GM23338 (cell line): ENCODE data around the gene NXF1. TPM values are rescaled to one million over a fixed set of nuclear protein-coding genes. Genes with fewer than 3 reads are reported as not detected.
"Not testable (repeated sequence)": the region's sequence is repeated elsewhere in the genome, so short reads cannot be mapped to it uniquely, and the experiment has no call there.

Experiments
- ATAC-seq: fragments of 200-7000 bp; cut with Tn5 transposase; 3 replicates; pipeline ENCODE4 v1.9.1; 2020
- DNase-seq: peaks from one replicate; pipeline ENCODE4 v3.0.0-alpha.2; 2015; ENCODE audit warnings: low spot score
- H2AFZ ChIP-seq: fragments of 200-600 bp; sonication (generic); 2 replicates; pipeline ENCODE4 v1.8.0; 2016; ENCODE audit warnings: antibody characterized with exemption, mild to moderate bottlenecking, moderate library complexity
- H3F3A ChIP-seq: fragments of 200-600 bp; sonication (generic); replicated peaks from 2 replicates; pipeline ENCODE4 v1.8.0; 2017; ENCODE audit warnings: antibody characterized with exemption, mixed run types, low read depth
- H3K27ac ChIP-seq: fragments of 200-600 bp; sonication (generic); 2 replicates; pipeline ENCODE4 v1.6.1; 2016; ENCODE audit warnings: low read depth
- H3K27me3 ChIP-seq: fragments of 200-600 bp; sonication (generic); 2 replicates; pipeline ENCODE4 v1.8.0; 2016; ENCODE audit warnings: mild to moderate bottlenecking, mixed run types, moderate library complexity; ENCODE audit not compliant: insufficient read depth
- H3K36me3 ChIP-seq: fragments of 200-600 bp; sonication (generic); 2 replicates; pipeline ENCODE4 v1.8.0; 2016; ENCODE audit warnings: mild to moderate bottlenecking; ENCODE audit not compliant: insufficient read depth
- H3K4me1 ChIP-seq: fragments of 200-600 bp; sonication (generic); 2 replicates; pipeline ENCODE4 v1.8.0; 2016; ENCODE audit warnings: mild to moderate bottlenecking, moderate library complexity; ENCODE audit not compliant: insufficient read depth
- H3K4me2 ChIP-seq: fragments of 200-600 bp; sonication (generic); 2 replicates; pipeline ENCODE4 v1.7.1; 2017; ENCODE audit warnings: mixed run types
- H3K4me3 ChIP-seq: fragments of 200-600 bp; sonication (generic); 2 replicates; pipeline ENCODE4 v1.6.1; 2016; ENCODE audit warnings: mixed run types
- H3K79me2 ChIP-seq: fragments of 200-600 bp; sonication (generic); replicated peaks from 2 replicates; pipeline ENCODE4 v1.8.0; 2017; ENCODE audit warnings: mild to moderate bottlenecking; ENCODE audit not compliant: insufficient read depth
- H3K9me2 ChIP-seq: fragments of 200-600 bp; sonication (generic); 2 replicates; pipeline ENCODE4 v1.8.0; 2017; ENCODE audit not compliant: insufficient read depth
- H4K20me1 ChIP-seq: fragments of 200-600 bp; sonication (generic); replicated peaks from 2 replicates; pipeline ENCODE4 v1.8.0; 2017; ENCODE audit warnings: mild to moderate bottlenecking; ENCODE audit not compliant: insufficient read depth
- H3K27ac Mint-ChIP-seq: 2 replicates; pipeline ENCODE4 v1.8.0; 2020; ENCODE audit warnings: inconsistent platforms, mild to moderate bottlenecking, moderate library complexity, mixed read lengths
- H3K27me3 Mint-ChIP-seq: 3 replicates; pipeline ENCODE4 v1.8.0; 2022; ENCODE audit warnings: low read depth, mild to moderate bottlenecking, moderate library complexity, mixed read lengths, inconsistent platforms; ENCODE audit not compliant: insufficient read depth, poor library complexity
- H3K36me3 Mint-ChIP-seq: 3 replicates; pipeline ENCODE4 v1.8.0; 2021; ENCODE audit warnings: low read depth, mild to moderate bottlenecking, inconsistent platforms, moderate library complexity, mixed read lengths
- H3K4me1 Mint-ChIP-seq: 3 replicates; pipeline ENCODE4 v1.8.0; 2020; ENCODE audit warnings: mild to moderate bottlenecking, inconsistent platforms, mixed read lengths
- H3K4me3 Mint-ChIP-seq: 3 replicates; pipeline ENCODE4 v1.8.0; 2021; ENCODE audit warnings: moderate library complexity, mild to moderate bottlenecking, inconsistent platforms, mixed read lengths
- H3K9me3 Mint-ChIP-seq: 3 replicates; pipeline ENCODE4 v1.8.0; 2020; ENCODE audit warnings: moderate library complexity, mild to moderate bottlenecking, inconsistent platforms, mixed read lengths
- EZH2 ChIP-seq: fragments of 200-600 bp; sonication (generic); IDR thresholded peaks from one replicate; pipeline ENCODE4 v1.8.0; 2017; ENCODE audit warnings: antibody characterized with exemption, mild to moderate bottlenecking, low read depth; ENCODE audit not compliant: unreplicated experiment
- EZH2phosphoT487 ChIP-seq: fragments of 200-600 bp; sonication (generic); IDR thresholded peaks from one replicate; pipeline ENCODE4 v1.8.1; 2018; ENCODE audit warnings: antibody characterized with exemption; ENCODE audit not compliant: unreplicated experiment
- JUNB ChIP-seq: IDR thresholded peaks from one replicate; pipeline ENCODE4 v1.6.1; 2016; ENCODE audit warnings: antibody characterized with exemption; ENCODE audit not compliant: unreplicated experiment
- NANOG ChIP-seq: IDR thresholded peaks from 2 replicates; pipeline ENCODE4 v1.6.1; 2016; ENCODE audit warnings: antibody characterized with exemption, borderline replicate concordance
- POLR2AphosphoS5 ChIP-seq: IDR thresholded peaks from 2 replicates; pipeline ENCODE4 v1.6.1; 2016; ENCODE audit warnings: antibody characterized with exemption, low read depth
- STAT1 ChIP-seq: IDR thresholded peaks from one replicate; pipeline ENCODE4 v1.6.1; 2016; ENCODE audit warnings: antibody characterized with exemption; ENCODE audit not compliant: unreplicated experiment
- ZNF114 ChIP-seq: fragments of 250-450 bp; sonication (Bioruptor Pico); IDR thresholded peaks from 2 replicates; pipeline ENCODE4 v1.5.0; 2020; ENCODE audit warnings: mild to moderate bottlenecking, moderate library complexity
- microRNA-seq: library from miRNA; unstranded; fragments of <30 nt; microRNA quantifications from one replicate; pipeline ENCODE4, GENCODE V29; 2017
- polyA plus RNA-seq: library from polyadenylated mRNA; unstranded; fragments of >200 nt; fragmentation: Nextera tagmentation; extraction: Ambion mirVana; gene quantifications from 2 replicates; pipeline ENCODE4 v1.2.1, GENCODE V29; 2016
- small RNA-seq: library from RNA; depleted of rRNA; stranded (forward); fragments of <200 nt; gene quantifications from one replicate; pipeline ENCODE3, GENCODE V24; 2014; ENCODE audit warnings: low replicate concordance
- total RNA-seq: library from RNA; depleted of rRNA; stranded (reverse); fragments of >200 nt; shearing (Covaris generic); gene quantifications from 2 replicates; pipeline ENCODE4 v1.2.3, GENCODE V29; 2014; rRNA removed
- TF ChIP-seq, protein P1 (sequence below): IDR thresholded peaks from one replicate; pipeline ENCODE4 v1.6.1; 2018; ENCODE audit warnings: antibody characterized with exemption; ENCODE audit not compliant: unreplicated experiment

NXF1 gene
- total and polyA plus RNA-seq, 2 experiments from 2014 or later: 31.7 to 31.8 TPM

GRCh38 chr11:62749931-62750330 is 55.3 kb downstream of the NXF1 start:
- Histone ChIP-seq H3K27ac (peak overlapping the region; percentile 84), H3K79me2 (peaks cover 53% of the 10 kb centered on the region), H3F3A (peaks cover 41% of the 10 kb centered on the region), H4K20me1 (peaks cover 43% of the 10 kb centered on the region), H3K36me3 (peaks cover 41% of the 10 kb centered on the region)
- not testable (repeated sequence) for H3K27me3 ChIP-seq, H3K4me2 ChIP-seq, DNase-seq, H3K9me3 Mint-ChIP-seq, H3K27ac Mint-ChIP-seq, H2AFZ ChIP-seq, H3K4me1 ChIP-seq, ATAC-seq, H3K4me3 Mint-ChIP-seq, H3K4me3 ChIP-seq, H3K9me2 ChIP-seq
- Mint-ChIP-seq H3K36me3 (peaks cover 61% of the 10 kb centered on the region), H3K27me3 (peaks cover 19% of the 10 kb centered on the region), H3K4me1 (peaks cover 10% of the 10 kb centered on the region)

GRCh38 chr11:62747475-62748160 is 57.6 kb downstream of the NXF1 start:
- Histone ChIP-seq H3K36me3 (peaks cover 32% of the 10 kb centered on the region), H3K4me1 (no peaks in the 10 kb centered on the region), H3K27me3 (no peaks in the 10 kb centered on the region), H3K4me2 (no peak overlapping the region), H3K27ac (peak overlapping the region; percentile 2), H3F3A (peaks cover 30% of the 10 kb centered on the region), H3K4me3 (no peak overlapping the region), H3K79me2 (peaks cover 40% of the 10 kb centered on the region), H4K20me1 (peaks cover 34% of the 10 kb centered on the region), H2AFZ (no peak overlapping the region), H3K9me2 (no peaks in the 10 kb centered on the region)
- H3K4me3 Mint-ChIP-seq: no peak overlapping the region
- H3K27me3 Mint-ChIP-seq: peaks cover 12% of the 10 kb centered on the region
- DNase-seq (no peak), ATAC-seq (no peak)
- H3K4me1 Mint-ChIP-seq: peaks cover 8% of the 10 kb centered on the region
- TF ChIP-seq, protein P1, sequence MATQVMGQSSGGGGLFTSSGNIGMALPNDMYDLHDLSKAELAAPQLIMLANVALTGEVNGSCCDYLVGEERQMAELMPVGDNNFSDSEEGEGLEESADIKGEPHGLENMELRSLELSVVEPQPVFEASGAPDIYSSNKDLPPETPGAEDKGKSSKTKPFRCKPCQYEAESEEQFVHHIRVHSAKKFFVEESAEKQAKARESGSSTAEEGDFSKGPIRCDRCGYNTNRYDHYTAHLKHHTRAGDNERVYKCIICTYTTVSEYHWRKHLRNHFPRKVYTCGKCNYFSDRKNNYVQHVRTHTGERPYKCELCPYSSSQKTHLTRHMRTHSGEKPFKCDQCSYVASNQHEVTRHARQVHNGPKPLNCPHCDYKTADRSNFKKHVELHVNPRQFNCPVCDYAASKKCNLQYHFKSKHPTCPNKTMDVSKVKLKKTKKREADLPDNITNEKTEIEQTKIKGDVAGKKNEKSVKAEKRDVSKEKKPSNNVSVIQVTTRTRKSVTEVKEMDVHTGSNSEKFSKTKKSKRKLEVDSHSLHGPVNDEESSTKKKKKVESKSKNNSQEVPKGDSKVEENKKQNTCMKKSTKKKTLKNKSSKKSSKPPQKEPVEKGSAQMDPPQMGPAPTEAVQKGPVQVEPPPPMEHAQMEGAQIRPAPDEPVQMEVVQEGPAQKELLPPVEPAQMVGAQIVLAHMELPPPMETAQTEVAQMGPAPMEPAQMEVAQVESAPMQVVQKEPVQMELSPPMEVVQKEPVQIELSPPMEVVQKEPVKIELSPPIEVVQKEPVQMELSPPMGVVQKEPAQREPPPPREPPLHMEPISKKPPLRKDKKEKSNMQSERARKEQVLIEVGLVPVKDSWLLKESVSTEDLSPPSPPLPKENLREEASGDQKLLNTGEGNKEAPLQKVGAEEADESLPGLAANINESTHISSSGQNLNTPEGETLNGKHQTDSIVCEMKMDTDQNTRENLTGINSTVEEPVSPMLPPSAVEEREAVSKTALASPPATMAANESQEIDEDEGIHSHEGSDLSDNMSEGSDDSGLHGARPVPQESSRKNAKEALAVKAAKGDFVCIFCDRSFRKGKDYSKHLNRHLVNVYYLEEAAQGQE: no peak
- TF ChIP-seq EZH2 (no peak), POLR2AphosphoS5 (no peak), STAT1 (no peak), EZH2phosphoT487 (no peak), JUNB (no peak), NANOG (no peak), ZNF114 (CRISPR knock-in tag) (no peak)
- no peak overlapping the region for H3K27ac Mint-ChIP-seq
- H3K36me3 Mint-ChIP-seq: peaks cover 45% of the 10 kb centered on the region
- no peaks in the 10 kb centered on the region for H3K9me3 Mint-ChIP-seq

Small RNAs within 50 kb of the gene (microRNA-seq; reads per million reads assigned to microRNA genes)
- gene MIR6514: not detected
- gene MIR6748: not detected

Small RNAs within 50 kb of the gene (small RNA-seq; reads per million reads assigned to genes)
- gene MIR6514 (not detected), gene RF00099 (not detected), gene RNU6-118P (not detected), gene SNORD22 (not detected), gene SNORD26 (not detected), gene SNORD27 (not detected), gene SNORD28 (not detected), gene SNORD30 (1,082 reads per million, percentile 100 among the genes with 10 or more reads in this experiment)

Other genes with a start within 250 kb of the NXF1 start
- gene EEF1G, start 231.5 kb downstream of the NXF1 start, total RNA-seq: 1,200 and 1,316 TPM in 2 replicates
- 696 and 736 TPM in 2 replicates for gene EEF1G, start 231.5 kb downstream of the NXF1 start, polyA plus RNA-seq
- 15.2 and 22.2 TPM in 2 replicates for gene TUT1, start 213.9 kb downstream of the NXF1 start, total RNA-seq
- 12.8 and 14.0 TPM in 2 replicates for gene TUT1, start 213.9 kb downstream of the NXF1 start, polyA plus RNA-seq
- gene MTA2, start 203.6 kb downstream of the NXF1 start, total RNA-seq: 93.6 and 102 TPM in 2 replicates
- 22.1 and 22.9 TPM in 2 replicates for gene MTA2, start 203.6 kb downstream of the NXF1 start, polyA plus RNA-seq
- 17.1 and 19.3 TPM in 2 replicates for gene EML3, start 192.7 kb downstream of the NXF1 start, total RNA-seq
- gene EML3, start 192.7 kb downstream of the NXF1 start, polyA plus RNA-seq: 15.4 and 15.5 TPM in 2 replicates
- 0.24 TPM in 1 of 2 replicates, not detected in the other for gene ROM1, start 192.2 kb downstream of the NXF1 start, total RNA-seq
- gene ROM1, start 192.2 kb downstream of the NXF1 start, polyA plus RNA-seq: 0.65 and 0.89 TPM in 2 replicates
- 18.4 and 21.1 TPM in 2 replicates for gene B3GAT3, start 183.5 kb downstream of the NXF1 start, total RNA-seq
- gene B3GAT3, start 183.5 kb downstream of the NXF1 start, polyA plus RNA-seq: 16.4 and 16.6 TPM in 2 replicates
- 267 and 272 TPM in 2 replicates for gene GANAB, start 158.8 kb downstream of the NXF1 start, total RNA-seq
- 76.8 and 82.3 TPM in 2 replicates for gene GANAB, start 158.8 kb downstream of the NXF1 start, polyA plus RNA-seq
- 33.4 and 37.2 TPM in 2 replicates for gene INTS5, start 152.1 kb downstream of the NXF1 start, total RNA-seq
- 5.7 TPM in 2 replicates for gene INTS5, start 152.1 kb downstream of the NXF1 start, polyA plus RNA-seq
- gene C11orf98, start 140.2 kb downstream of the NXF1 start, total RNA-seq: 110 and 132 TPM in 2 replicates
- 479 and 507 TPM in 2 replicates for gene C11orf98, start 140.2 kb downstream of the NXF1 start, polyA plus RNA-seq
- 8.0 and 26.4 TPM in 2 replicates for gene CSKMT, start 140.1 kb downstream of the NXF1 start, total RNA-seq
- gene CSKMT, start 140.1 kb downstream of the NXF1 start, polyA plus RNA-seq: 25.6 and 30.0 TPM in 2 replicates
- gene UQCC3, start 133.8 kb downstream of the NXF1 start, total RNA-seq: 13.0 and 15.9 TPM in 2 replicates
- 53.9 and 54.7 TPM in 2 replicates for gene UQCC3, start 133.8 kb downstream of the NXF1 start, polyA plus RNA-seq
- gene LBHD1, start 133.2 kb downstream of the NXF1 start, total RNA-seq: 2.8 TPM in 2 replicates
- gene LBHD1, start 133.2 kb downstream of the NXF1 start, polyA plus RNA-seq: 1.5 and 2.9 TPM in 2 replicates
- 62.0 and 132 TPM in 2 replicates for gene UBXN1, start 126.4 kb downstream of the NXF1 start, total RNA-seq
- gene UBXN1, start 126.4 kb downstream of the NXF1 start, polyA plus RNA-seq: 126 and 132 TPM in 2 replicates
- 0.12 and 0.21 TPM in 2 replicates for gene LRRN4CL, start 115.9 kb downstream of the NXF1 start, total RNA-seq
- 0.08 and 0.10 TPM in 2 replicates for gene LRRN4CL, start 115.9 kb downstream of the NXF1 start, polyA plus RNA-seq
- gene BSCL2, start 98.0 kb downstream of the NXF1 start, total RNA-seq: 49.0 and 60.2 TPM in 2 replicates
- 81.7 and 91.5 TPM in 2 replicates for gene BSCL2, start 98.0 kb downstream of the NXF1 start, polyA plus RNA-seq
- gene GNG3, start 97.8 kb downstream of the NXF1 start, total RNA-seq: 0.82 and 2.1 TPM in 2 replicates
- 5.7 and 7.2 TPM in 2 replicates for gene GNG3, start 97.8 kb downstream of the NXF1 start, polyA plus RNA-seq
- gene HNRNPUL2, start 78.0 kb downstream of the NXF1 start, total RNA-seq: 18.3 and 21.7 TPM in 2 replicates
- 9.4 and 10.9 TPM in 2 replicates for gene HNRNPUL2, start 78.0 kb downstream of the NXF1 start, polyA plus RNA-seq
- gene TTC9C, start 77.0 kb downstream of the NXF1 start, total RNA-seq: 27.5 and 51.4 TPM in 2 replicates
- 42.0 and 42.6 TPM in 2 replicates for gene TTC9C, start 77.0 kb downstream of the NXF1 start, polyA plus RNA-seq
- 82.6 and 91.7 TPM in 2 replicates for gene ZBTB3, start 51.3 kb downstream of the NXF1 start, total RNA-seq
- 47.8 and 52.2 TPM in 2 replicates for gene ZBTB3, start 51.3 kb downstream of the NXF1 start, polyA plus RNA-seq
- gene POLR2G, start 43.9 kb downstream of the NXF1 start, total RNA-seq: 101 and 117 TPM in 2 replicates
- gene POLR2G, start 43.9 kb downstream of the NXF1 start, polyA plus RNA-seq: 193 and 196 TPM in 2 replicates
- 30.6 and 50.6 TPM in 2 replicates for gene TAF6L, start 34.0 kb downstream of the NXF1 start, total RNA-seq
- gene TAF6L, start 34.0 kb downstream of the NXF1 start, polyA plus RNA-seq: 21.8 and 23.0 TPM in 2 replicates
- gene TMEM179B, start 18.0 kb downstream of the NXF1 start, total RNA-seq: 15.3 and 17.5 TPM in 2 replicates
- 10.6 and 16.9 TPM in 2 replicates for gene TMEM179B, start 18.0 kb downstream of the NXF1 start, polyA plus RNA-seq
- gene TMEM223, start 13.4 kb downstream of the NXF1 start, total RNA-seq: 35.6 and 46.1 TPM in 2 replicates
- gene TMEM223, start 13.4 kb downstream of the NXF1 start, polyA plus RNA-seq: 59.6 and 69.1 TPM in 2 replicates
- gene STX5, start 26.6 kb upstream of the NXF1 start, total RNA-seq: 15.0 and 22.2 TPM in 2 replicates
- gene STX5, start 26.6 kb upstream of the NXF1 start, polyA plus RNA-seq: 7.4 and 7.7 TPM in 2 replicates
- gene TEX54, start 27.4 kb upstream of the NXF1 start, total RNA-seq: not detected in 2 replicates
- gene TEX54, start 27.4 kb upstream of the NXF1 start, polyA plus RNA-seq: 1.3 and 1.9 TPM in 2 replicates
- gene WDR74, start 34.1 kb upstream of the NXF1 start, total RNA-seq: 109 and 136 TPM in 2 replicates
- gene WDR74, start 34.1 kb upstream of the NXF1 start, polyA plus RNA-seq: 94.4 and 95.8 TPM in 2 replicates
- 375 and 425 TPM in 2 replicates for gene SLC3A2, start 75.5 kb upstream of the NXF1 start, total RNA-seq
- 240 and 241 TPM in 2 replicates for gene SLC3A2, start 75.5 kb upstream of the NXF1 start, polyA plus RNA-seq
- 0.14 TPM in 1 of 2 replicates, not detected in the other for gene CHRM1, start 115.9 kb upstream of the NXF1 start, total RNA-seq
- gene CHRM1, start 115.9 kb upstream of the NXF1 start, polyA plus RNA-seq: 0.30 and 0.44 TPM in 2 replicates
- not detected in 2 replicates for gene SLC22A6, start 179.5 kb upstream of the NXF1 start, total RNA-seq
- not detected in 2 replicates for gene SLC22A6, start 179.5 kb upstream of the NXF1 start, polyA plus RNA-seq
- not detected in 2 replicates for gene SLC22A8, start 210.4 kb upstream of the NXF1 start, total RNA-seq
- gene SLC22A8, start 210.4 kb upstream of the NXF1 start, polyA plus RNA-seq: not detected in 2 replicates